ENCODE results near the gene FHAD1. TPM values are rescaled to one million over a fixed set of nuclear protein-coding genes. Genes with fewer than 3 reads are reported as not detected.
"Not testable (repeated sequence)": the region's sequence is repeated elsewhere in the genome, so short reads cannot be mapped to it uniquely, and the experiment has no call there.

FHAD1 gene
- total RNA-seq, 1 experiment from 2014 or later: 0.06 TPM

GRCh38 chr1:15414445-15414983 lies 167.5 kb downstream of the FHAD1 start:
- DNase-seq (ENCODE audit: low read depth): no peak

DNA sequence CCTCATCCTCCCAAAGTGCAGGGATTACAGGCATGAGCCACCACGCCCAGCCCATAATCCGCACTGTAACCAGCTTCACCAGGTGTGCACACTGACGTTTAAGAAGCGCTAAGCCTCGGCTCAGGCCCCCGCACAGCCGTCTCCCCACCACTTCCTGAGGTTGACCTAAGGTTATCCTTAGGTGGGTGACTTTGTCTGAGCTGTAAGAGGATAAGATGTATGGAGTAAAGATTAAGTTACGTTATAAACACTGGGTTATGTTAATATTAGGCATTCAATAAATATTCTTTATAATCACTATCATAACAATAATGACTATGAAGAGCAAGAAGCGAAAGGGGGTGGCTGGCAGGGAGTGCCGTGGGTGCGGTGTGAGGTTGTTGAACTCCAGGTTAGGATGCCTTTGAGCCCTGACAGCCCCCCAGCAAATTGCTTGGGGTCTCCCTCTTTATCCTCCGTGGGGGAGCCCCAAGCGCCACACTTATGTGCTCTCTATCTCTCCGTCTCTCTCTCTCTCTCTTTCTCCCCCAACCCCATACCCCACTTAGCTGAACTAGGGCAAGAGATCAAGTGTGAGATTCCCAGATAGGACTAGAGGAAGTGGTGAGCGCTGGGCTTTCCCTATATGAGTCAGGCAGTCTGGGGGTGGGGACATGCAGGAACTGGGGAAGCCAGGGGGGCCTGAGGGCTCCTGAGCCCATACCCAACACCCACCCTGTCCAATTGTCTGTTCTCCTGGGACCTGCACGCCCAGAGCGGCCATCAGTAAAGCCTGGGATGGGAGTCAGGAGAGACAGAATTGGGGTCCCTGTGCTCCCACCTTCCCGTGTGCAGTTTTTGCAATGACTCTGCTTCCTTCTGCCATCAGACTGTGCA lies 170.3 kb downstream of the FHAD1 start:
- peak; percentile 55 for DNase-seq (ENCODE audit: low read depth)

GRCh38 chr1:15418806-15419515 lies 171.9 kb downstream of the FHAD1 start:
- no peak for DNase-seq (ENCODE audit: low read depth)

DNA sequence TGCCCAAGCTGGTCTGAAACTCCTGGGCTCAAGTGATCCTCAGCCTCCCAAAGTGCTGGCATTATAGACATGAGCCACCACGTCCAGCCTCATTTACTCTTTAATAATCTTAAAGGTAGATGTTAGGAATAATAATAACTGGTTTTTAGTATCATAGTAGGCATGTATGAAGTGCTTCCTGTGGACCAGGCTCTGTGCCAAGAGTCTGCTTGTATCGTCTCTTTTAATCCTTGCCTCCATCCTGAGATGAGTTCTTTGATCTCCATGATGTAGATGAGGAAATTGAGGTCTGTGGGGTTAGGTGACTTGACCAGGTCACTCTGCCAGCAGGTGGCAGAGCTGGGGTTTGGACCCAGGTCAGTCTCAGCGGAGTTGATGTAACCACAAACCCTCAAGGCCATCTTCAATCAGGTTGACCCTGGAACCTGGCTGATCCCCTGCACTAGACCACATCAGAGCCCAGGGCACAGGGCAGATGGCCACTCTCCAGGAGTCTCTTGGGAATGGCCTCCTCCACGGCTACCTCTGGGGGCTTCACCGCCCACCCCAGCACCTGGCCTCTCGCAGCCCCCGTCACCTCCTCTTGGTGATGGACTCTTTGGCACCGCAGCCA lies 173.9 kb downstream of the FHAD1 start:
- DNase-seq (ENCODE audit: low read depth): no peak

- DNase-seq (ENCODE audit: low read depth): no peak
Measured at GRCh38 chr1:15422871-15423270, 175.8 kb downstream of the FHAD1 start.

DNA sequence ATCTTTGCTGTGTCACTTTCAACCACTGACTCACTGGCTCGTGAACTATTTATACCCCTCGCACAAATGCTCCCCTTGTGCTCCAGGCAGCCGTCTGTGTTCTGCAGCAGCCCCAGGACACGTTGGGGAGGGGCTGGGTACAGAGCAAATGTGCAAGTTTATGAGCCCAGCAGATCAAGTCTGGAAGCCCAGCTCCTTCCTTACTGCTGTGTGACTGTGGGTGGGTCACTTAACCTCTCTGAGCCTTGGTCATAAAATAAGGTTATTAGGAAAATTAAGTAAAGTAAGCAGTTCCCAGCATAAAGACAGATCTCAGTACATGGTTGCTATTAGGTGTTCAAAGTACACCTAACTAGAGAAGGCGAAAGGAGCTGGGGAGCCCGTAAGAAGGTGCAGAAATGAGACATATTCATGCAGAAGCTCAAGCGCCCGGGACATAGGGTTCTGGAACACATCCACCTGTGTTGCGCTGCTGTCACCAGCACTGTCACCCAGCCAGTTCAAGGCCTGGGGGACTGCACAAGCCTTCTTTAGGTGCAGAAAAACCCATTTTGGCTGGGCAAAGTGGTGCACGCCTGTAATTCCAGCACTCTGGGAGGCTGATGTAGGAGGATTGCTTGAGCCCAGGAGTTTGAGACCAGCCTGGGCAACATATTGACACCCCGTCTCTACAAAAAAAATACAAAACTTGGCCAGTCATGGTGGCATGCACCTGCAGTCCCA lies 176.5 kb downstream of the FHAD1 start:
- no peak for DNase-seq (ENCODE audit: low read depth)

DNA sequence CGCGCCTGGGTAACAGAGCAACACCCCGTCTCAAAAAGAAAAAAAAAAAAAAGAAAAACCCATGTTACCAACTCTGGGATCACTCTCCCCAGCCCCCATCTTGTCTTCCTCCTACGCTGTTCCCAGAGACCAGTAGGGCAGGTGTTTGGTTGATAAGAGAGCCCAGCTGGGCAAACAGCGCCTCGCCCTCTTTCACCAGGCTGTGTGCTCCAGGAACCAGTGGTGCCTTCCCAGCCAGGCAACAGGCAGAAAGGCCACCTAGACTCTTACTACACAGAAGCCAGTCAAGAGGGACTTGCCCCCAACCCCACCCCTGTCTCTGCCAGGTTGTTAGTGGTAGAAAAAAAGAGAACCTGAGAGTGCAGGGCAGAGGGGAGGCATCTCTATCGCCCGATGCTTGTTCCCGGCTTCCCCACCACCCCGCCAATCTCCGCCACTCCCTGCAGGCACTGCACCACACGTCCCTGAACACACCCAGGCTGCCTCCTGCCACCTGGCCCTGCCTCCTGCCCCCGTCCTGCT lies 177.2 kb downstream of the FHAD1 start:
- DNase-seq (ENCODE audit: low read depth): no peak

DNA sequence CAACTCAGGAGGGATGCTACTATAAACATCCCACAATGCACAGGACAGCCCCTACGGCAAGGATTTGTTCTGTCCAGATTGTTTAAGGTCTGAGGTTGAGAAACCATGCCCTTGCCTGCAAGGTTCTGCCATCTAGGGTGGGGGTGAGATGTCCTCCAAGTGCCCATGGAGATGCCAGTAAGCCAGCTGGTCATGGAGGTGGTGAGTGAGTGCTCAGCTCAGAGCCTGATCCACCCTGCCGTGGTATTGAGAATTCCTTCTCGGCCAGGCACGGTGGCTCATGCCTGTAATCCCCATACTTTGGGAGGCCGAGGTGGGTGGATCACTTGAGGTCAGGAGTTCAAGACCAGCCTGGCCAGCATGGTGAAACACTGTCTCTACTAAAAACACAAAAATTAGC lies 178.0 kb downstream of the FHAD1 start:
- DNase-seq (ENCODE audit: low read depth): no peak

GRCh38 chr1:15425521-15425920 lies 178.5 kb downstream of the FHAD1 start:
- no peak for DNase-seq (ENCODE audit: low read depth)

- DNase-seq (ENCODE audit: low read depth): peak; percentile 46
Measured at GRCh38 chr1:15425958-15426357, 178.9 kb downstream of the FHAD1 start.

DNA sequence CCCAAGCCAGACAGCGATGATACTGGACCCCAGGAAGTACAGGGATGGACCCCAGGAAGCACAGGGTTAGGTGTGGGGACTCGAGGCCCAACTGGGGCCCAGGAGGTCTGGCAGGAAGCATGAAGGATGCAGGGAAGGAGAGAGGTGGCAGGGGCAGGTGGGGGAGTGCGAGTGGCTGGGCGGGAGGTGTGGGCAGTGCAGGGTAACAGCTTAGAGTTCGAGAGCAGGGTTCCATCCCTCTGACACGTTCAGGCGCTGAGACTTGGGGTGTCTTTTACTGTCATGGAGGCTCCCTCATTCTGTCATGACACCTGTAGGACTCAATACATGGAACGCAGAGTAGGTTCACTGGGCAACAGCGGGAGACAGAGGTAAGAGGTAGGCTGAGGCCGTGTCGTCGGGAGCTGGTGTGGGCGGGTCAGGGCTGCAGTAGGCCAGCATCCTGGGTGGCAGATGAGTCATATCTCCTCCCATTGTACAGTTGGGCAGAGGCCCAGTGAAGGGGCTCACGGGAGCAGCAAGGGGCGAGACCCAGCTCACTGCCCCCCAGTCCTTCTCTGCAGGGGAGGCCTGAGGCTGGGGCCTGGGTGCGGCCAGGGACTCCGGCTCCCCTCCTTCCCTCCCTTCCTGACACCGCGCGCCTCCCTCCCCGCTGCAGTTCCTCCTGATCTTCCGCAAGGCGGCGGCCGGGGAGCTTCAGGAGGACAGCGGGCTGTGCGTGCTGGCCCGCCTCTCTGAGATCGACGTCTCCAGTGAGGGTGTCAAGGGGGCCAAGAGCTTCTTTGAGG lies 179.7 kb downstream of the FHAD1 start:
- no peak for DNase-seq (ENCODE audit: low read depth)

DNA sequence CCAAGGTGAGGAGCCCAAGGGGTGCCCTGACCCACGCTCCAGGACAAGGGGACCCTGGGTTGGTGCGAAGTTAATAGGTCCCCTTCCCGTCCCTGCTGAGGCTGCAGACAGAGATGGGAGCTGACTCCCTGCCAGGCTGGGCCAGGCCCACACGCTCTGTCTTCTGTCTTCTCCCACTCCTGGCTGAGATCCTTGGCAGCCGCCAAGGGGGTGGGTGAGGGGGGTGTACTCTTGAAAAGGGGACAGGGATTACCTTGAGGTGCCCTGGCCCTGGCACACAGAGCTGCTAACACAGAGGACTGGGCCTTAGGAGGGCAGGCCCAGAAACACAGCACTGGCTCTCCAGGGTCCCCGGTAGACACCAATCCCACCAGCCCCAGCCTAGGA lies 180.2 kb downstream of the FHAD1 start:
- DNase-seq (ENCODE audit: low read depth): no peak

DNA sequence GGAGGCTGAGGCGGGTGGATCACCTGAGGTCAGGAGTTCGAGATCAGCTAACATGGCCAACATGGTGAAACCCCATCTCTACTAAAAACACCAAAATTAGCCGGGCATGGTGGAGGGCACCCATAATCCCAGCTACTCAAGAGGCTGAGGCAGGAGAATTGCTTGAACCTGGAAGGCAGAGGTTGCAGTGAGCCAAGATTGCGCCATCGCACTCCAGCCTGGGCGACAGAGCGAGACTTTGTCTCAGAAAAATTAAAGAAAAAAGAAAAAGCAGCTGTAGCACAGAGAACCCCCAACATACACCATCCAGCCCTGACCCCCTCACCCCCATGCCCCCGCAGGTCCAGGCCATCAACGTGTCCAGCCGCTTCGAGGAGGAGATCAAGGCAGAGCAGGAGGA lies 181.2 kb downstream of the FHAD1 start:
- DNase-seq (ENCODE audit: low read depth): not testable (repeated sequence)

GRCh38 chr1:15428815-15429435 lies 181.9 kb downstream of the FHAD1 start:
- no peak for DNase-seq (ENCODE audit: low read depth)

- DNase-seq (ENCODE audit: low read depth): peak; percentile 40
Measured at GRCh38 chr1:15429701-15430149, 182.7 kb downstream of the FHAD1 start.

- DNase-seq (ENCODE audit: low read depth): no peak
Measured at GRCh38 chr1:15430787-15431570, 184.0 kb downstream of the FHAD1 start.

- DNase-seq (ENCODE audit: low read depth): no peak
Measured at GRCh38 chr1:15431571-15431948, 184.5 kb downstream of the FHAD1 start.

DNA sequence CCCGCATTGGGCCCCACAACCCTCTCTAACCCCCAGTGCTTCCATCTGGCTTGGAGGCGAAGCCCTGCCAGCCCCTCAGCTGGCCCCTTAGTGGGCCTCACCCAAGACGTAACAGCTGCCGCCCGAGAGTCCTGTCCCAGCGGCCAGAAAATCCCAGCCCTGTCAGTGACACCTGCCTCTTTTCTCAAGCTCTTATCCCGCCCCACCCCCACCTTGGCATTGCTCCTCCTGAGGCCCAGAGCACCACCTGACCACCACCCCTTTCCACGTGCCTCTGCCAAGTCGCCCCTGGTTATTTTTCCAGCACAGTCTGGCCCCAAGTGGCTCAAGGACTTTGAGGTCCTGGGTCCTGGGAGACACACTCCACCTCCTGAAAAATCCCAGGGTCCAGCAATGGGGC lies 185.3 kb downstream of the FHAD1 start:
- peak; percentile 71 for DNase-seq (ENCODE audit: low read depth)

- no peak for DNase-seq (ENCODE audit: low read depth)
Measured at GRCh38 chr1:15433471-15433870, 186.4 kb downstream of the FHAD1 start.

Measured in LHCN-M2 (cell line).